HFFc6 (cell line): ENCODE measurements around the gene WAS. TPM values are rescaled to one million over a fixed set of nuclear protein-coding genes. Genes with fewer than 3 reads are reported as not detected.

ENCODE experiments used
- DNase-seq: peaks from one replicate; pipeline ENCODE4 v3.0.0-alpha.2; 2018
- H3K27ac Mint-ChIP-seq: 2 replicates; pipeline ENCODE4 v1.8.0; 2020; ENCODE audit warnings: mild to moderate bottlenecking, mixed read lengths
- H3K27me3 Mint-ChIP-seq: 2 replicates; pipeline ENCODE4 v1.8.0; 2021; ENCODE audit warnings: mild to moderate bottlenecking, moderate library complexity, mixed read lengths; ENCODE audit not compliant: insufficient read depth
- H3K36me3 Mint-ChIP-seq: 2 replicates; pipeline ENCODE4 v1.8.0; 2021; ENCODE audit warnings: low read depth, mixed read lengths
- H3K4me1 Mint-ChIP-seq: 2 replicates; pipeline ENCODE4 v1.8.0; 2020; ENCODE audit warnings: low read depth, mixed read lengths
- H3K4me3 Mint-ChIP-seq: 2 replicates; pipeline ENCODE4 v1.8.0; 2020; ENCODE audit warnings: mild to moderate bottlenecking, moderate library complexity, mixed read lengths
- H3K9me3 Mint-ChIP-seq: 2 replicates; pipeline ENCODE4 v1.8.0; 2020; ENCODE audit warnings: mild to moderate bottlenecking, mixed read lengths
- total RNA-seq, 6 experiments: library from RNA; stranded (reverse); fragmentation: NEBNext Ultra II Directional; extraction: Animal tissue kit (Norgen Biotek cat#: 25700); gene quantifications; 2 replicates in 1 of 6; 3 replicates in 5 of 6; pipeline ENCODE4 v1.2.3, GENCODE V29; 2021
- TF ChIP-seq, protein P1 (sequence below): fragments of 200-600 bp; sonication (generic); IDR thresholded peaks from 2 replicates; pipeline ENCODE4 v1.5.0; 2021; ENCODE audit warnings: antibody characterized with exemption, mild to moderate bottlenecking

The WAS gene
- total RNA-seq, 6 experiments from 2014 or later = 0.69 TPM; not detected in 5

DNA sequence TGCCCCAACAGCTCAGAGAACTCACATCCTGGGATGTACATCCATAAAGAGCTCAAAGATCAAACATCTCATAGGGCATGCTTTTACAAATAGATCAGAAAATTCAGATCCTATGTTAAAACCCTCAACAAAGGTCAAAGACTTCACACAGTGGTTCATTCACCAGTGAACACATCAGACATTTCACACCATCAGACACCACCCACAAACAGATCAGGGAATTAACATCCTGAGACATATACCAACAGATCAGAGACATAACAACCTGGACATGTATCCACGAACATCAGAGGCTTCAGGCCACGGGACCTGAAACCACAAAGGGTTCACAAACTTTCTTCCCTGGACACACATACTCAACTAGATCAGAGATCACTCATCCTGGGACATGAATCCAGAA lies 36.4 kb downstream of the WAS start:
- no peaks in the 10 kb centered on the region for H3K9me3 Mint-ChIP-seq
- H3K36me3 Mint-ChIP-seq = no peaks in the 10 kb centered on the region
- H3K27me3 Mint-ChIP-seq = peaks cover 4% of the 10 kb centered on the region; the same call in 1 of the 2 replicates
- TF ChIP-seq, protein P1, sequence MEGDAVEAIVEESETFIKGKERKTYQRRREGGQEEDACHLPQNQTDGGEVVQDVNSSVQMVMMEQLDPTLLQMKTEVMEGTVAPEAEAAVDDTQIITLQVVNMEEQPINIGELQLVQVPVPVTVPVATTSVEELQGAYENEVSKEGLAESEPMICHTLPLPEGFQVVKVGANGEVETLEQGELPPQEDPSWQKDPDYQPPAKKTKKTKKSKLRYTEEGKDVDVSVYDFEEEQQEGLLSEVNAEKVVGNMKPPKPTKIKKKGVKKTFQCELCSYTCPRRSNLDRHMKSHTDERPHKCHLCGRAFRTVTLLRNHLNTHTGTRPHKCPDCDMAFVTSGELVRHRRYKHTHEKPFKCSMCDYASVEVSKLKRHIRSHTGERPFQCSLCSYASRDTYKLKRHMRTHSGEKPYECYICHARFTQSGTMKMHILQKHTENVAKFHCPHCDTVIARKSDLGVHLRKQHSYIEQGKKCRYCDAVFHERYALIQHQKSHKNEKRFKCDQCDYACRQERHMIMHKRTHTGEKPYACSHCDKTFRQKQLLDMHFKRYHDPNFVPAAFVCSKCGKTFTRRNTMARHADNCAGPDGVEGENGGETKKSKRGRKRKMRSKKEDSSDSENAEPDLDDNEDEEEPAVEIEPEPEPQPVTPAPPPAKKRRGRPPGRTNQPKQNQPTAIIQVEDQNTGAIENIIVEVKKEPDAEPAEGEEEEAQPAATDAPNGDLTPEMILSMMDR = no peak
- DNase-seq = no peak
- H3K27ac Mint-ChIP-seq = no peak overlapping the region
- no peak overlapping the region for H3K4me3 Mint-ChIP-seq
- H3K4me1 Mint-ChIP-seq = peaks cover 12% of the 10 kb centered on the region

DNA sequence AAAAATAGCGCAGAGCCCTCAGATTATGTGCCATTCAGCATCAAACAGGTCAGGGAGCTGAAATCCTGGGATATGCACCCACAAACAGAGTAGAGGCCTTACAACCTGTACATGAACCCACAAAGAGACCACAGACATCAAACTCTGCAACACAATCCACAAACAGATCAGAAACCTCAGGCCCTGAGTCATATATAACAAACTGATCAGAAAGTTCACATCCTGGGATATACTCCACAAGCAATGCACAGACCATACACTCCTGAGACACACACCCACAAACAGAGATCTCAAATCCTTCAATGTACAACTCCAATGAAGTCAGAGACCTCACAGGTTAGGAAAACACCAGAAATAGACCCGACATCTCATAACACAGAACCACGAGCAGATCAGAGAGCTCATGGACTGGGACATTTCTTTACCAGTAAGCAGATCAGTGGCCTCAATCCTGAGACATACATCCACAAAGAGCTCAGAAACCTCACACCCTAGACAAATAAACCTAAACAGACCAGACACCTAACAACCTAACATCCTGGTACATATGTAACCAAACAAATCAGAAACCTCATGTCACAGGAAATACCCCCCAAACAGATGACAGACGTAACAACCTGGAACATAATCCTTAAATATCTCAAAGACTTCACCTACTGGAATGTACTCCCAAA lies 37.1 kb downstream of the WAS start:
- H3K9me3 Mint-ChIP-seq = no peaks in the 10 kb centered on the region
- peaks cover 5% of the 10 kb centered on the region for H3K4me1 Mint-ChIP-seq
- TF ChIP-seq, protein P1 = no peak
- no peaks in the 10 kb centered on the region for H3K36me3 Mint-ChIP-seq
- H3K4me3 Mint-ChIP-seq = no peak overlapping the region
- no peak for DNase-seq
- peaks cover 4% of the 10 kb centered on the region; the same call in 1 of the 2 replicates for H3K27me3 Mint-ChIP-seq
- H3K27ac Mint-ChIP-seq = no peak overlapping the region

DNA sequence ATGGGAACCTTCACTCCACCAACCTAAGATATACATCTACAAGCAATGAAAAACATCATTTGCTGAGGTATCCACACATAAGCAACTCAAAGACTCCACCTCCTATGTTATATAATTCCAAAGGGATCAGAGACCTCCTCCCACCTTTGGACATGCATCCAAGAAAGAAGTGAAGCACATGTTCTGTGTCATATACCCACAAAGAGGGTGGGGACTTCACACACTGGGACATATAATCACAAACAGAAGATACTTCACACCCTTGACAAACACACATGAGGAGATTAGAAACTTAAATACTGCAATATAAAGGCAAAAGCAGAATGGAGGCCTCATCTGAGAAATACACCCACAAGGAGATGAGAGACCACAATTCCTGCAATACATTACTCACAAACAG lies 38.3 kb downstream of the WAS start:
- no peak for DNase-seq
- H3K9me3 Mint-ChIP-seq = no peaks in the 10 kb centered on the region
- H3K4me1 Mint-ChIP-seq = no peaks in the 10 kb centered on the region
- TF ChIP-seq, protein P1 = no peak
- no peaks in the 10 kb centered on the region for H3K36me3 Mint-ChIP-seq
- no peak overlapping the region for H3K27ac Mint-ChIP-seq
- no peak overlapping the region for H3K4me3 Mint-ChIP-seq
- peaks cover 4% of the 10 kb centered on the region for H3K27me3 Mint-ChIP-seq

DNA sequence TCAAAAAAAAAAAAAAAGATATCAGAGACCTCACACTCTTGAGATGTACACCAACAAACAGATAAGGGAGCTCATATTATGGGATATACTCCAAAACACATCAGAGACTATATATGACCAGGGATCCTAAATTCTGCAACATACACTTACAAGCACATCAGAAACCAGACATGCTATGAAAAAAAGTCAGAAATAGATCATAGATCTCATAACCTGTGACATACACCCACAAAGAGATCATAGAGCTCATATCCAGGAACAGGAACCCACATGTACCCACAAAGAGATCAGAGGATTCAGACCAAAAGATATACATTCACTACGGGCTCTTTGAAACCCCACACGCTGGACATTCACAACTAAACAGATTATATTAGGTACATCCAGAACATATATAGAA lies 43.0 kb downstream of the WAS start:
- TF ChIP-seq, protein P1 = no peak
- DNase-seq = no peak
- H3K9me3 Mint-ChIP-seq = no peaks in the 10 kb centered on the region
- H3K27ac Mint-ChIP-seq = no peak overlapping the region
- peaks cover 2% of the 10 kb centered on the region; the same call in 1 of the 2 replicates for H3K27me3 Mint-ChIP-seq
- H3K4me1 Mint-ChIP-seq = no peaks in the 10 kb centered on the region
- no peak overlapping the region for H3K4me3 Mint-ChIP-seq
- no peaks in the 10 kb centered on the region for H3K36me3 Mint-ChIP-seq

DNA sequence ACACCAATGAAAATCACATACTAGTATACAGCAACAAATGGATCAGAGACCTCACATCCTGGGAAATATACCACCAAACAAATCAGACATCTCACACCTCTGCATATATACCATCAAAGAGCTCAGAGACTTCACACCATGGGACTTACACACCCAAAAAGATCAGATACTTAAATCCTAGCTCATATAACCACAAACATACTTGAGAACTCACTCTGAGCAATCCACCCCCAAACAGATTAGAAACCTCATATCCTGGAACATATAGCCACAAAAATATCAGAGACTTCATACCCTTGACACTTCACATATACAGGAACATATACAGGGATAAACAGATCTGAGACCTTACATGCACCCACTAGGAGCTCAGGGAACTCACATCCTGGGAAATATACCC lies 45.1 kb downstream of the WAS start:
- H3K9me3 Mint-ChIP-seq = no peaks in the 10 kb centered on the region
- no peak overlapping the region for H3K4me3 Mint-ChIP-seq
- H3K27me3 Mint-ChIP-seq = peaks cover 2% of the 10 kb centered on the region; the same call in 1 of the 2 replicates
- H3K4me1 Mint-ChIP-seq = no peaks in the 10 kb centered on the region
- no peaks in the 10 kb centered on the region for H3K36me3 Mint-ChIP-seq
- DNase-seq = no peak
- H3K27ac Mint-ChIP-seq = no peak overlapping the region
- TF ChIP-seq, protein P1 = no peak
